ENCODE results near the gene MYO5B. TPM values are rescaled to one million over a fixed set of nuclear protein-coding genes. Genes with fewer than 3 reads are reported as not detected.

MYO5B gene
- total RNA-seq, 2 experiments from 2014 or later: not detected

DNA sequence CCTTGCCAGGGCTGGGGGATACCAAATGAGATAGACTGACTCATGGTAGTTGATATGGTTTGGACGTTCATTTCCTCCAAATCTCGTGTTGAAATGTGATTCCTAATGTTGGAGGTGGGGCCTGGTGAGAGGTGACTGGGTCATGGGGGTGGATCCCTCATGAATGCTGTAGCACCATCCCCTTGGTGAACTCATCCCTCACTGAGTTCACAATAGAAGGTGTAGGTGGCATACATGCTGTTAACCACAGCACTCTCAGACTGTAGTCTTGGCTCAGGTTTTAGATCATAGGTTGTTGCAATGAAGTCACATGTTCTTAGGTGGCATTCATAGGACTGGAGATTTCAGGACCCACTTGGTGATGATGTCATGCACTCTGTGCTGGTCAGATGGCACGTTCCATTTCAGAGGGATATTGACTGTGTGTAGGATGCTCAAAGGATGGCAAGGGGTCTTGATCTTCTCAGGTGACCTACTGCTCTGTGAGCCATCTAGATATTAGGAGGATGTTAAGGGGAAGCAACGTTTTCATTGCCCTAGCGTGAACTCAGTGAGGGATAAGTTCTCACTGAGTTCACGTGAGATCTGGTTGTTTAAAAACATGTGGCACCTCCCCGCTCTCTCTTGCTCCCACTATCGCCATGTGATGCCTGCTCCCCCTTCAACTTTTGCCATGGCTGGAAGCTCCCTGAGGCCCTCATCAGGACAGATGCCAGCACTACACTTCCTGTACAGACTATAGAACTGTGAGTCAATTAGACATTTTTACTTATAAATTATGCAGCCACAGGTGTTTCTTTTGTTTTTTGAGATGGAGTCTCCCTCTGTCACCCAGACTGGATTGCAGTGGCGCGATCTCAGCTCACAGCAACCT, 307.8 kb downstream of the MYO5B start:
- Histone ChIP-seq H3K27ac (ENCODE audit: low read depth in 1 of 2, low read length in 2 of 2) (no peak overlapping the region), H3K36me3 (ENCODE audit: insufficient read depth, low read length) (no peaks in the 10 kb centered on the region), H3K9me3 (ENCODE audit: control insufficient read depth in 1 of 2, insufficient read depth in 1 of 2, low read length in 2 of 2) (no peaks in the 10 kb centered on the region), H3K4me3 (ENCODE audit: low read length) (no peak overlapping the region), H3K27me3 (ENCODE audit: control insufficient read depth in 1 of 2, insufficient read depth in 2 of 2, low read length in 2 of 2) (no peaks in the 10 kb centered on the region), H3K4me1 (ENCODE audit: insufficient read depth, low read length) (no peaks in the 10 kb centered on the region)
- TF ChIP-seq, protein P1, sequence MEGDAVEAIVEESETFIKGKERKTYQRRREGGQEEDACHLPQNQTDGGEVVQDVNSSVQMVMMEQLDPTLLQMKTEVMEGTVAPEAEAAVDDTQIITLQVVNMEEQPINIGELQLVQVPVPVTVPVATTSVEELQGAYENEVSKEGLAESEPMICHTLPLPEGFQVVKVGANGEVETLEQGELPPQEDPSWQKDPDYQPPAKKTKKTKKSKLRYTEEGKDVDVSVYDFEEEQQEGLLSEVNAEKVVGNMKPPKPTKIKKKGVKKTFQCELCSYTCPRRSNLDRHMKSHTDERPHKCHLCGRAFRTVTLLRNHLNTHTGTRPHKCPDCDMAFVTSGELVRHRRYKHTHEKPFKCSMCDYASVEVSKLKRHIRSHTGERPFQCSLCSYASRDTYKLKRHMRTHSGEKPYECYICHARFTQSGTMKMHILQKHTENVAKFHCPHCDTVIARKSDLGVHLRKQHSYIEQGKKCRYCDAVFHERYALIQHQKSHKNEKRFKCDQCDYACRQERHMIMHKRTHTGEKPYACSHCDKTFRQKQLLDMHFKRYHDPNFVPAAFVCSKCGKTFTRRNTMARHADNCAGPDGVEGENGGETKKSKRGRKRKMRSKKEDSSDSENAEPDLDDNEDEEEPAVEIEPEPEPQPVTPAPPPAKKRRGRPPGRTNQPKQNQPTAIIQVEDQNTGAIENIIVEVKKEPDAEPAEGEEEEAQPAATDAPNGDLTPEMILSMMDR (IDR thresholded peaks at IDR 0.05): no peak
- ChIA-PET CTCF (no interaction called here), POLR2A (no interaction called here)
- Mint-ChIP-seq H3K4me1 (ENCODE audit: low read depth) (no peaks in the 10 kb centered on the region), H3K4me3 (no peak overlapping the region), H3K9me3 (no peaks in the 10 kb centered on the region), H3K27me3 (peaks cover 18% of the 10 kb centered on the region), H3K27ac (no peak overlapping the region), H3K36me3 (ENCODE audit: low read depth) (no peaks in the 10 kb centered on the region)
- ATAC-seq (ENCODE audit: poor library complexity) (no peak), DNase-seq (no peak)
- intact Hi-C loops (cut with DNase I, micrococcal nuclease): no loop called here

DNA sequence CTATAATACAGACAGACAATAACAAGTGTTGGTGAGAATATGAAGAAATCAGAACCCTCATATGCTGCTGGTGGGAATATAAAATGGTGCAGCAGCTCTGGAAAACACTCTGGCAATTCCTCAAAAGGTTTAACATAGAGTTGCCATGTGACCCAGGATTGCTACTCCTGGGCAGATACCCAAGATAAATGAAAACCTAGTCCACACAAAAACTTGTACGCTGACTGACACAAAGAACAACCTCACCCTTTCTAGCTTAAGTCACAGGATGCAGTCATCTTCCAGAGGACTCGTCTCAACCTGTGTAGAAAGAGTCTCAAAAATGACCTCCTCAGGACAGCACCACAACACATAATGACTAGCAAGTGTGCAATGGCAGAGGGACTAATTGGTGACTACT, 310.0 kb downstream of the MYO5B start:
- DNase-seq (no peak), ATAC-seq (ENCODE audit: poor library complexity) (no peak)
- intact Hi-C loops (cut with DNase I, micrococcal nuclease): no loop called here
- H3K27me3 Mint-ChIP-seq: peaks cover 16% of the 10 kb centered on the region
- no peak overlapping the region for H3K4me3 Mint-ChIP-seq
- H3K36me3 Mint-ChIP-seq (ENCODE audit: low read depth): no peaks in the 10 kb centered on the region
- Histone ChIP-seq H3K36me3 (ENCODE audit: insufficient read depth, low read length) (no peaks in the 10 kb centered on the region), H3K9me3 (ENCODE audit: control insufficient read depth in 1 of 2, insufficient read depth in 1 of 2, low read length in 2 of 2) (no peaks in the 10 kb centered on the region), H3K27ac (ENCODE audit: low read depth in 1 of 2, low read length in 2 of 2) (no peak overlapping the region), H3K4me1 (ENCODE audit: insufficient read depth, low read length) (no peaks in the 10 kb centered on the region), H3K27me3 (ENCODE audit: control insufficient read depth in 1 of 2, insufficient read depth in 2 of 2, low read length in 2 of 2) (no peaks in the 10 kb centered on the region), H3K4me3 (ENCODE audit: low read length) (no peak overlapping the region)
- no peaks in the 10 kb centered on the region for H3K9me3 Mint-ChIP-seq
- POLR2A ChIA-PET: no interaction called here
- no peaks in the 10 kb centered on the region for H3K4me1 Mint-ChIP-seq (ENCODE audit: low read depth)
- CTCF ChIA-PET: no interaction called here
- no peak overlapping the region for H3K27ac Mint-ChIP-seq
- TF ChIP-seq, protein P1 (IDR thresholded peaks at IDR 0.05): no peak

DNA sequence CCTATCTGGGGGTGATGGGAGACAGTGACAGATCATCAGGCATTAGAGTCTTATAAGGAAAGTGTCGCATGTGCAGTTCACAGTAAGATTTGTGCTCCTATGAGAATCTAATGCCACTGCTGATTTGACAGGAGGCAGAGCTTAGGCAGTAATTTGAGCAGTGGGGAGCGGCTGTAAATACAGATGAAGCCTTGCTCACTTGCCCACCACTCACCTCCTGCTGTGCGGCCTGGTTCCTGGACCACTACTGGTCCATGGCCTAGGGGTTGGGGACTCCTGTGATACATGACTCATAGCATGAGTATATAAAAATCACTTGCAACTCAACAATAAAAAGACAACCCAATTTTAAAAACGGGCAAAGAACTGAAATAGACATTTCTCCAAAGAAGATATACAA, 310.5 kb downstream of the MYO5B start:
- Histone ChIP-seq H3K4me3 (ENCODE audit: low read length) (no peak overlapping the region), H3K36me3 (ENCODE audit: insufficient read depth, low read length) (no peaks in the 10 kb centered on the region)
- intact Hi-C loops (cut with DNase I, micrococcal nuclease): no loop called here

More for the DNA sequence above, 310.5 kb downstream of the MYO5B start:
- peaks cover 19% of the 10 kb centered on the region for H3K27me3 Mint-ChIP-seq
- no peak for DNase-seq
- H3K4me3 Mint-ChIP-seq: no peak overlapping the region
- no peaks in the 10 kb centered on the region for H3K9me3 Mint-ChIP-seq
- POLR2A ChIA-PET: no interaction called here
- TF ChIP-seq, protein P1 (IDR thresholded peaks at IDR 0.05): no peak
- no peak overlapping the region for H3K27ac ChIP-seq (ENCODE audit: low read depth in 1 of 2, low read length in 2 of 2)
- no peak overlapping the region for H3K27ac Mint-ChIP-seq
- no peaks in the 10 kb centered on the region for H3K4me1 ChIP-seq (ENCODE audit: insufficient read depth, low read length)
- CTCF ChIA-PET: no interaction called here
- no peaks in the 10 kb centered on the region for H3K9me3 ChIP-seq (ENCODE audit: control insufficient read depth in 1 of 2, insufficient read depth in 1 of 2, low read length in 2 of 2)
- H3K27me3 ChIP-seq (ENCODE audit: control insufficient read depth in 1 of 2, insufficient read depth in 2 of 2, low read length in 2 of 2): peaks cover 0 to 2% of the 10 kb centered on the region in 2 experiments
- H3K4me1 Mint-ChIP-seq (ENCODE audit: low read depth): no peaks in the 10 kb centered on the region
- no peak for ATAC-seq (ENCODE audit: poor library complexity)
- no peaks in the 10 kb centered on the region for H3K36me3 Mint-ChIP-seq (ENCODE audit: low read depth)
